ENCODE data around the gene KCNC4.

KCNC4 gene

DNA sequence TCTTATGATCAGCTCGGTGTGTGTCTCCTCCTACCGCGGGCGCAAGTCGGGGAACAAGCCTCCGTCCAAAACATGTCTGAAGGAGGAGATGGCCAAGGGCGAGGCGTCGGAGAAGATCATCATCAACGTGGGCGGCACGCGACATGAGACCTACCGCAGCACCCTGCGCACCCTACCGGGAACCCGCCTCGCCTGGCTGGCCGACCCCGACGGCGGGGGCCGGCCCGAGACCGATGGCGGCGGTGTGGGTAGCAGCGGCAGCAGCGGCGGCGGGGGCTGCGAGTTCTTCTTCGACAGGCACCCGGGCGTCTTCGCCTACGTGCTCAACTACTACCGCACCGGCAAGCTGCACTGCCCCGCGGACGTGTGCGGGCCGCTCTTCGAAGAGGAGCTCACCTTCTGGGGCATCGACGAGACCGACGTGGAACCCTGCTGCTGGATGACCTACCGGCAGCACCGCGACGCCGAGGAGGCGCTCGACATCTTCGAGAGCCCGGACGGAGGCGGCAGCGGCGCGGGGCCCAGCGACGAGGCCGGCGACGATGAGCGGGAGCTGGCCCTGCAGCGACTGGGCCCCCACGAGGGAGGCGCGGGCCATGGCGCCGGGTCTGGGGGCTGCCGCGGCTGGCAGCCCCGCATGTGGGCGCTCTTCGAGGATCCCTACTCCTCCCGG, 1.5 kb downstream of the KCNC4 start:
- no peak for DNase-seq (ENCODE audit: low read depth in 2 of 2)

DNA sequence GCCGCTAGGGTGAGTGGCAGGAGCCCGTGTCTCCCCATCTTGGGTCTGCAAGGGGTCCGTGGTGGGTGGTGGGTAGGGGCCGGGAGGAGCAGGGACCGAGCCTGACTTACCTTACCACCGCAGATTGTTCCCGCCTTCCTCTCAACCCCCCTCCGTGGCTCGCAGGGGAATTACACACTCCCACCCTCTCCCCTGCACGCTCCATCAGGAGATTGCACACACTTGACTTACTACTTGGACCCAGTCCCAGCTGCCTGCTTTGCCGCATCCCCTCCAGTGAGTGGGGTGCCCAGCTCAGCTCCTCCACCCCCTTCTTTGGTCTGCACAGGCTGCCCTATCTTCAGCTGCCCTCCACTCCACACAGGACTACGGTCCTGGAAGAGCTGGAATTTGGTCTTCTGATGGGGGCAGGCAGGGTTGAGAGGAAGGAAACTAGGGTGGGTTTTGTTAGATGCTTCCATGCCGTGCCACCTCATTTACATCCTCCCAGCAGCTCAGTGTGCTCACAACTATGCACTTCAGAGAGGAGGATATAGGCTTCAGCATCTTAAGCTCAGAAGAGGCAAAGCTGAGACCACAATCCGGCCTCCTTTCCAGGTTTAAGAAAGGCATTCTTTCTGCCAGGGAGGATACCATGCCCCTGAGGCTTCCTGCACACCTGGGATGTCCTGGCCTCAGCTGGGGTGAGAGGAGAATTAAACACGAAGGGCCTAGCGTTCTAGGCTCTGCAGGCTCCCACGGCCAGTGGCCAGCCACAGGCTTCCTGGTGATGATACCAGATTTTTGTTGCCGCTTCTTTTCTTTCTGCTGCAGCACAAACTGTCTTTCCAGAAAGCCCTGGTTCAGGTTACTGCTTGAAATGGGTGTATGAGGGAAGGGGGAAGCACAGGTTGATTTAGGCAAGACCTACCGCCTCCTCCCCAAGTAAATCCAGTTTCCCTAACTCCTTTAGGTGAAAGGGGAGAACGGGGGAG, 2.3 kb downstream of the KCNC4 start:
- DNase-seq (ENCODE audit: low read depth in 2 of 2), result no peak

DNA sequence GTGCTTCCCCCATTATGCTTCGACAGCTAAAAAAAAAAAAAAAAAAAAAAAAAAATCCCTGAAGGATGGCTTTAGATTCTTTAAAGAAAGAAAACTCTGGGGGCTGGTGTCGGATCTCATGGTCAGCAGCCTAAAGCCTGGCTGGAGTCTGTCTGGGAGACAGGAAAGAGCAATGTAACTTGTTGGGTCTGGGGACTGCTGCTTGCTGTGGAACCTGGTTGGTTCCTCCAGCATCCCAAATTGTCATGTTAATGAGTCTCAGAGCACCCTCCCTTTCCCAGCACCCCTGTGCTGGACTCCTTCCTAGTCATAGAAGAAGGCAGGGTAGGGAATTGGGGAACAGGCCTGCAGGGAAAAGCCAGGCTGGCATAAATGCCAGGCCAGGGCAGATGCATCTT, 3.0 kb downstream of the KCNC4 start:
- DNase-seq (ENCODE audit: low read depth in 2 of 2), result no peak

DNA sequence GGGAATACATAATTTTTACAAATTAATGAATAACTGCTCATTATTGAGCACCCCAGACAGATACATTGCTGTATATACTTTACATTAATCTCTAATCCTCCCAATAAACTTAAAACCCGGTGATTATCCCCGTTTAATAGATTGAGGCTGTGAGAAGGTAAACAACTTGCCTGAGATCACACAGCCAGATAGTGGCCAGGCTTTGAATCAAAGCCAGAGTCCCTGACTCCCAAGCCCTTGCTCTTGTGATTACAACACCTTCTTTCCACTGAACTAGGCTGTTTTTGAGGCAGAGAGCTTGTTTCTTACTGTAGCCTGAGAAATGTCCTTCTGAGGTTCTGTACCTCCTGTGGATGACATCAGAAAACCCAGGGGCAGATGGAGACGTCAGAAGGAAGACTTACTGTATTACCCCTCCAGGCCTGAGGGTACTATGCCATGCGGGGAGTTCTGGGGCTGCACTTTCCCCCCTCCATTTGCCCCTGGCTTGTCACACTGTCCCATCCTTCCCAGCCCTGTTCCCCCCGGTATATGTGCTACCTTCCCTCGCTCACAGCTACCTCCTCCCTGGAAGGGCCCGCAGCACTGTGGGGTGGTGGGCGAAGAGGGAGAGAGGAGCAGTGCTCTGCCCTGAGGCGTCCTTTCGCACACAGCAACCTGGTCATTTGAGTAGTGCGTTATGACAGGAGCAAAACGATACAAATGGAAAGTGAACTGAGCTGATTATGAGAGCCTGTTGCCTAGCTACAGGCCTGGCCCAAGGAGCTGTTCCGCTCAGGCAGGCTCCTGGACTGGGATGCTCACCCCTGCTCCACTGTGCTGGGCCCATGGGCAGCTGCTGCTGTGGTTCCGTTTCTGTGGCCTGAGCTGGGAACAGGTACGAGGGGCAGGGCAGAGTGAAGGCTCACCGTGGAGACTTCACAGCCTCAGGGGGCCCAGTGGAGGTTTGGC, 4.6 kb downstream of the KCNC4 start:
- DNase-seq (ENCODE audit: low read depth in 2 of 2), result no peak

DNA sequence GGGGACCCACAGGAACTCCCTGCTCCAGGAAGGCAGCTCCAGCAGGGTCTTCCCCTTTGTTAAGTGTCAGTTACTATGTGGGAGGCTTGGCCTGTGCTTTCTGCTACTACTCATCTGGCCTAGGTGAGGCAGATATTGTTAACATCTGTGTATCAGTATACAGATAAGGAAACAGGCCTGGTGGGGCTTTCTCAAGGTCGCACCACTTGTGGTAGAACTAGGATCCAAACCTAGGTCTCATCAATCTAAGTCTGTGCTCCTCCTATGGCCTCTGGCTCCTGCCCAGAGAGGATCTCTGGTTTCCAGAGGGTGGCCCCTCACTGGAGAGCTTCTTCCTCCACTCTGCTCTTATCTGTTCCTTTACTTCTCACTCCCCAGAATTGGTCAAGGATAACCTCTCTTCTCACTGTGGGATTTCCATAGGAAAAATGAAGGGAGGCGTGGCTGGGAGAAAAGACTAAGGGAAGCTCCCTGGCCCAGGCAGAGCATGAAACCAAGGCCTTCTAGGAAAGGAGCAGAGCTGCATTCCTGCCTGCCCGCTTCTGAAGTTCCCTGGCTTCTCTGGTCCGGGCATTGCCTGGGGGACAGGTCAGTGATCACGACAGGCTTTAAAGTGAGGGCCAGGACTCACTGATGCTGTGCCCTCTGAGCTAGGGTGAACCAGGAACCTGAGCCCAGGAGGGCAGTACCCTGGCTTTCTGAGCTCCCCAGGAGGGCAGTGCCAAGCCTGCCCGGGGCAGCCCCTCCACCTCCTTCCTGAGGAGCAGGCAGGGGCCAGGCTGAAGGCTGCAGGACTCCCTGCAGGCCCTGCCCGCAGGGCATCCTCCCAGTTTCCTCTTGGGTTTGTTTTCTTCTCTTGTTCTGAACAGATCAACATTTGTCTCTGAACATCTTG, 5.8 kb downstream of the KCNC4 start:
- DNase-seq (ENCODE audit: low read depth in 2 of 2), result no peak

DNA sequence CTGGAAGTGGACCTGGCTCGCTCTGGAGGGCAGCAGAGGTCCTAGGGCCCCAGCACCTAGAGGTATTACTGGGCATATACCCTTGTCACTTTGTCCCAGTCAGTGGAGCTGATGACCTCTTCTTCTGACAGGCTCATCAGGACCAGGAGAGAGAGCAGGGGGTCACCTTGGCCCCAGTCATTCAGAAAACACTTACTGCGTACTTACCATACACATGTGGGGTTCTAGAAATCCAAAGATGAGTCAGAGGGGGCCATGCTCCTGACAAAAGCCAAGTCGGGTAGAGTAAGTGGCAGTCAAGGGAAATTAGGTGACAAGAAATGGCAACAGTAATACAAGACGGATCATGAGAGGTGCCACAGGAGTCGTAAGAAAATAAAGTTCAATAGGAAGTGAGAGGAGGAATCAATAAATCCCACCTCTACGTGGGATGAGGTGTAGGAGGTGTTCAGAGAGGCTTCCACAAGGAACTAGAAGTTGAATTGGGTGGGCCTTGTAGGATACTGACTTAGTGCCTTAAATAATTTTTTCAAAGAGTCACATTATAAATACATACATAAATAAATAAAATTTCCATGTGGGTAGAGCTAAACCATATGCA, 6.8 kb downstream of the KCNC4 start:
- no peak for DNase-seq (ENCODE audit: low read depth in 2 of 2)

DNA sequence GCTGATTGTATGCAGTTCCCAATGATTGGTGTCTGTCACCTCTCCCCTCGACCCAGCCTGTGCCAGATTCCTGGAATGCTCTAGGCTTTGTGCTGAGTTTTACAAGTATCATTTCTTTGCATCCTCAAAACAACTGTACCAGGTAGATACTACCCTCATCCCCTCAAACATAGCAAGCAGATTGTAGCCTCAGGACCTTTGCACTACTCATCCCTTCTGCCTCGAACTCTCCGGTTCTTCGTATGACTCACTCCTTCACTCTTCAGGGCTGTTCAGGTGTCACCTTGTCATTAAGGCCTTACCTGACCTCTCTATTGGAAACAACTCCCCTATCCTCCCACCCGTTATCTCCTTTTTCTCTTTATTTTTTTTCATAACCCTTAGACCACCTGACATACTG, 8.0 kb downstream of the KCNC4 start:
- no peak for DNase-seq (ENCODE audit: low read depth in 2 of 2)

DNA sequence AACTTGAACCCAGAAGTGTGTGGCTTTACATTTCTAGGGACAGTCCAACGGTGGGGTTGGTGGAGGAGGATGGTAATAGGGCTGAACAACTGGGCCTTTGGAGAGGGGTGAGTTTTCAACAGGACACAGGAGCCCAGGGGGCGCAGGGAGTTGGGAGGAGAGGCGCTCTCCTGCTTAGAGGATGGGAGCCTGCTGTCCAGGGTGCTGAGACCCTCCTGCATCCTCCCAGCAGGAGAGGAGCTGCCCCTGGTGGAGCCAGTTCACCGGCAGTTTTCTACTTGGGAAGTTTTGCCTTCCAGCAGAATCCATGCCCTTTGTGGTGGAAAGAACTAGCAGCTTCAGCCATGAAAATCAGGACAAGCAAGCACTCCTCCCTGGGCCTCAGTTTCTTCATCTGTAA, 8.6 kb downstream of the KCNC4 start:
- DNase-seq (ENCODE audit: low read depth in 2 of 2), result no peak

DNA sequence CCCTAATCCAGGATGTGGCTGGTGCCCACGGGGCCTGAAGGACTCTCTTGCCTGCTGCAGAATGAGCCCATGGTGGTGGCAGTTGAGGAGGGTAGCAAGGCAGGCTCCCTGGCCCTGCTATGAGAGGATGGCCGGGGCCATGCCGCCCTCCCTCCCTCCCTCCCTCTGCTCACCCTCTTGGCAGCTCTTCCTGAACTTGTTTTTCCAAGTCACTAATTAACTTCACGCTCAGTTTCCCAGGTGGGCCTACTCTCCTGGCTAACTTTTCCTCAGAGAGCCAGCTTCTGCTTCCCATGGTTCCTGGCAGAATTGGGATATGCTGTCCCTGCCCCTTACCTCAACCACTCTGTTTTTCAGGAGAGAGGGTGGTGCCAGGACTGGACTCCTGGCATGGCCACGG, 10.2 kb downstream of the KCNC4 start:
- no peak for DNase-seq (ENCODE audit: low read depth in 2 of 2)

DNA sequence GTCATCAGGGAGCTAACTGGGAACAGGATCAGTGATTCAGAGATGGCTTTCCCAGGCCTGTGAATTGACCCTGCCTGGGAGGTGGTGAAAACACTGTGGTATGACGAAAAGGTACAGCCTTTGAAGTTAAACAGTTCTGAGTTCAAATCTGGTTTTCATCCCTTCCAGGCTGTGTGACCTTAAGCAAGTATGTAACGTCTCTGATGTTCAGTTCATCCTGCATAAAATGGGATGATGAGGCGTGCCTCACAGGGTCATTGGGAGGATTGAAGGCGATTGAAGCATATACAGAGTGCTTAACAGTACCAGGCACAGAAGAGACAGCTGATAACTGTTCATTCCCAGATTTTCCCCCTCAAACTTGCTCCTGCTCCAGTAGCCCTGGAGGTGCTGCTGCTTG, 11.0 kb downstream of the KCNC4 start:
- no peak for DNase-seq (ENCODE audit: low read depth in 2 of 2)

DNA sequence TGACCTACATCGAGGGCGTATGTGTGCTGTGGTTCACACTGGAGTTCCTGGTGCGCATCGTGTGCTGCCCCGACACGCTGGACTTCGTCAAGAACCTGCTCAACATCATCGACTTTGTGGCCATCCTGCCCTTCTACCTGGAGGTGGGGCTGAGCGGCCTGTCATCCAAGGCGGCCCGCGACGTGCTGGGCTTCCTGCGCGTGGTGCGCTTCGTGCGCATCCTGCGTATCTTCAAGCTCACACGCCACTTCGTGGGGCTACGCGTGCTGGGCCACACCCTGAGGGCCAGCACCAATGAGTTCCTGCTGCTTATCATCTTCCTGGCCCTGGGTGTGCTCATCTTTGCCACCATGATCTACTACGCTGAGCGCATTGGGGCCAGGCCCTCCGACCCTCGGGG, 13.0 kb downstream of the KCNC4 start:
- no peak for DNase-seq (ENCODE audit: low read depth in 2 of 2)

DNA sequence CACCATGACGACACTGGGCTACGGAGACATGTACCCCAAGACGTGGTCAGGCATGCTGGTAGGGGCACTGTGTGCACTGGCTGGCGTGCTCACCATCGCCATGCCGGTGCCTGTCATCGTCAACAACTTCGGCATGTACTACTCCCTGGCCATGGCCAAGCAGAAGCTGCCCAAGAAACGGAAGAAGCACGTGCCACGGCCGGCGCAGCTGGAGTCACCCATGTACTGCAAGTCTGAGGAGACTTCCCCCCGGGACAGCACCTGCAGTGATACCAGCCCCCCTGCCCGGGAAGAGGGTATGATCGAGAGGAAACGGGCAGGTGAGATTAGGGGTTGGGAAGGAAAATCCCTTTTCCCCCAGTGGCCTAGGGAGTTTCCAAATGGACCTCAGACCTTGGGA, 13.5 kb downstream of the KCNC4 start:
- no peak for DNase-seq (ENCODE audit: low read depth in 2 of 2)

DNA sequence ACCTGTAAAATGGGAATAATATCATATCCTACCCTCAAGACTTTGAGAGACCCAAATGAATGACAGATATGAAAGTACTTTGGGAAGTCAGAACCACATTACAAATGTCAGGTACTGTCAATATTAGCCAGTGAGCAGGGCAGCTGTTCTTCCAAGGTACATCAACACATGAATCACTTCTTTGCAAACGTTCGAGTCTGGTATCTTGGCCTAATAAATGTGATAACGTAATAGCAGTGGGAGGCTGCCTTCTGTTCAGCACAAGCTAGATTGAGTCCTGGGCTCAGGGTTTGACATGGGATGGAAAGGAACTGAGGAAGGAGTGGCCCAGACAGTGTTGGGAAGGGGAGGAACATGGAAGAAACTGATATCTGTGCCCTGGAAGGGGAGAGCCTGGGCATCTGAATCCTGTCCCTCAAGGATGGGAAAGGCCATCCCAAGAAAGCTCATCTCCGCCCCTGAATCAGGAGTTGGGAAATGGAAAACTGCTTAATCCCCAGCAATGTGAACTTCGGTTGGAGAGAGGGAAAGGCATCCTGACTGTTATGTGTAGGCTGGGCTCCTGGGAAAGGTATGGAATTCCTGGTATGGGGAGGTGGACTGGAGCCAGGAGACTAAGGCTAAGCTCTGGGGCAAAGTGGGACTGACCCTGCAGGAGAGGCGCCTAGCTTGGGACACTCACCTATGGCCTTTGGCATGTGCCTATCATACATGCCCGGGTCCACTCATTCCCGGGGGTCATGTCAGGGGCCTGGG, 14.3 kb downstream of the KCNC4 start:
- no peak for DNase-seq (ENCODE audit: low read depth in 2 of 2)

DNA sequence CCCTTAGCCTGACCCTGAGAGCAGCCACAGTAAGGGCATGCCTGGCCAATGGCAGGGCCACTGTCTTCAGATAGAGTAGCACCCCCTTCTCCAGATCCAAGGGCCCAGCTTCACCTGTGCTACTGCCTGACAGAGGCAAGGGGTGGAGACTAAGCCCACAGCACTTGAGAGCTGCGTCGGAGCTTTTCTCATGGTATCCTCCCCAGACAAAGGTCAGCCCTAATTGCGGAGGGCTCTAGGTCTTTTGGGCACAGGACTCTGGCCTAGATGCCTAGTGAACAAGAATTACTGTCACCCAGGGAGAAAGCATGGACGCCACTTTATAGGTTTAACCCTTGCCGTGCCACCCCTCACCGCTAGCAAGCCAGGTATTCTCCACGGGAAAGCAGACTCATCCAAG, 15.1 kb downstream of the KCNC4 start:
- no peak for DNase-seq (ENCODE audit: low read depth in 2 of 2)

DNA sequence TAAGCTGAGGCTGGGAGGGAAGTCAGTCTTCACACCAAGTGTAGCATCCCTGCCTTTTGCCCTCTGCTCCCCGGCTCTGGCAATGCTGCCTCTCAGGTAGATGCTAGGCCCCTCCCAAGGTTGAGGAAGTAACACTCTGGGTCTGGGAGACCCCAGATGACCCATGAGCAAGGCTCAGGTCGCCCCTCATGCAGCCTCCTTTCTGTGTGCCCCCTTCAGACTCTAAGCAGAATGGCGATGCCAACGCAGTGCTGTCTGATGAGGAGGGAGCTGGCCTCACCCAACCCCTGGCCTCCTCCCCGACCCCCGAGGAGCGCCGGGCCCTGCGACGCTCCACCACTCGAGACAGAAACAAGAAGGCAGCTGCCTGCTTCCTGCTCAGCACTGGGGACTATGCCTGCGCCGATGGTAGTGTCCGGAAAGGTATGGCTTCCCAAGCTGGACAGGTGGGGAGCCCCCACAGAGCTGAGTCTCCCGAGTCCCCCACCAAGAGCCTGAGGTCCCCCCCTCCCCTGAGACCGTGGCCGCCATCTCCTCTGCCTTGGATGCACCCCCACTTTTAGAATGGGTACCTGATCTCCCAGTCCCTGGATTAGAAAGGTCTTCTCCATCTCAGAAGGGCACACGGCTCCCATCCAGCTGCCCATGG, 15.8 kb downstream of the KCNC4 start:
- DNase-seq (ENCODE audit: low read depth in 2 of 2), result no peak

DNA sequence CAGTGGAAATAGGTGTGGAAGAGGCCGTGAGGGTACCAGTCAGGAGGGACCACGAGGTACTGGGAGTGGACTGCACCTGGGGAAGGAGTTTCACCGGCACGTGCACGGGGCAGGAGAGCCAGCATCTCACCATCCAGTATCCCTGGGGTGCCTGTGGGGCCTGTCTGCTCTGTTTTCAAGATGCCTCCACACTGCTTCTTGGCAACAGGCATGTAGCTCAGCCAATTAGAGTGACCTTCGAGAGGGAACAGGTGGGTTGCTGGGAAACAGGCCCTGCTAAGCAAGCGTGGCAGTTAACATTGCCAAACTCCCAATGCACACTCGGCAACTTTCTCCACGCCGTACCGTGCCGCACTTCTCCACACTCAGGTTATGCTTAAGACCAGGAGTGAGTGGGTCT, 17.7 kb downstream of the KCNC4 start:
- DNase-seq (ENCODE audit: low read depth in 2 of 2), result no peak

DNA sequence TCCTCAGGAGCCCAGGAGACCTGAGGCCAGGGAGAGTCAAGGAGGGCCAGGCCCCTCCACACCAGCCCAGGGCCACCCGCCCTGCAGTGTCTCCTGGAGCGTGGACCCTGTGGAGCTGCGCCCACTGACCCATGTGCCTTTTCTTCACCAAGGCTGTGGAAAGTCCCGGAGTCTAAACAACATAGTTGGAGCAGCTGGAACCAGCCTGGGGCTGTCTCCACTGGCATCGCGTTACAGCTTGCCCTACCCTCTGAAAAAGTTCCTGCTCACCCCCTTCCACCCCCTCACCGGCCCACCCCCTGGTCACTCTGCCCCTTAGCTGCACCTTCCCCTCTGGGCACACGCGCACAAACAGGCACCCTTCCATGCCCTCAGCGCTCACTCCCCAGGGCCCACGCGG, 18.3 kb downstream of the KCNC4 start:
- DNase-seq (ENCODE audit: low read depth in 2 of 2), result no peak

DNA sequence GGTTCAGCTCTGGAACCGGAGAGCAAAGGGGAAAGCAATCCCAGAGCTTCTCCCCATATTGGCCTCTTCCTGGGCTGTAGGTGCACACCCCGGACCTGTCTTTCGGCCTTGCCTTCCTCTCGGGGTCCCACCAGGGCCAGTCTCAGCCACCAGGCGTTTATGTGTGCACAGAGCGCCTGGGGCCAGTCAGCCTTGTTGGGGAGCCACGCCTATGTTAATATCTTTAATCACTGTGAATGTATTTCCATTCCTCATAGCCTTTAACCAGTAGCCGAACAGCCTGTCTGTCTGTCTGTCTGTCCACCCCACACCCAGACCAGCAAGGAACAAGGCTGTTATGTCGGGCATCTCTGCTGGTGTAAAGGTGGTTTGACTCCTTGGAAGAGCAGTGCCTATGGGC, 18.8 kb downstream of the KCNC4 start:
- DNase-seq (ENCODE audit: low read depth in 2 of 2), result no peak

DNA sequence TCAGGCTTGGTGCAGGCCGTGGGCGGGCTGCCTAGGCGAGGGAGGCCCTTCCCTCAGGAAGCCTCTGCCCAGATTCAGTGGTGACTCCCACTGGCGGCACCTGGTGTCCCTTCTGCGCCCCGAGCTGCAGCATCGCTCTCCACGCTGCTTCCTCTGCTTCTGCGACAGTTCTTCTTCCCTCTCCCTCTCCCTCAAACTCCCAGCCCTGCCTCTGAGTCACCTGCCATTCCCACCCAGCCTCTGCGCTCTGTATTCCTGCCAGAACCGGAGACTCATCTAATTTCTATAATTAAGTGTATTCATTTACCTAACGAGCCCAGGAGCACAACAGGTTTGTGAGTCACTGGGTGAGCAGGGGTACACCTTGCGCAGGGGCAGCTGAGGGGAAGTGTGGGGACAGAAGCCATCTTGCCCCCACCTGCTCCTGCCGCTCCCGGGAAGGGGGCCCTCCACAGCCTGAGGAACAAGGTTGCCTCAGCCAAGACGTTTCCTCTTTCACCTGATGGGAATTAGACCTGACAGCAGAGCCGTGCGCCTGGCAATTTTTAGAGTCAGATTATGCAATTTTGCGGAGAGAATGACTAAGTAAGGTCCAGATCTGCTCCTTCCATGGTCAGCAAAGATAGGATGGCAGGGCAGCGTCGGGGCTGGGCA, 19.4 kb downstream of the KCNC4 start:
- no peak for DNase-seq (ENCODE audit: low read depth in 2 of 2)

Data from stimulated activated CD4-positive, alpha-beta T cell treated with anti-CD3 and anti-CD28 coated beads, Interleukin-4, amount 100 ng/mL, for 48 hours (primary cell).